HepG2 (cell line): ENCODE measurements around the gene ATP5MK. TPM values are rescaled to one million over a fixed set of nuclear protein-coding genes. Genes with fewer than 3 reads are reported as not detected.

Source experiments
- AHR ChIP-seq: IDR thresholded peaks from 2 replicates; pipeline ENCODE4 v1.6.1; 2018; ENCODE audit warnings: missing genetic modification reagents, missing compliant biosample characterization
- ELF1 ChIP-seq: sonication (generic); formaldehyde crosslinking; IDR thresholded peaks from 2 replicates; pipeline ENCODE4 v1.4.0; 2020; ENCODE audit warnings: missing genetic modification reagents
- HMG20B ChIP-seq: conservative IDR thresholded peaks from 2 replicates; pipeline ENCODE4 v1.6.1; 2016; ENCODE audit warnings: missing genetic modification reagents, missing compliant biosample characterization
- KDM4B ChIP-seq: sonication (generic); formaldehyde crosslinking; IDR thresholded peaks from 2 replicates; pipeline ENCODE4 v1.4.0; 2020; ENCODE audit warnings: missing genetic modification reagents
- MYC ChIP-seq: sonication (generic); formaldehyde crosslinking; IDR thresholded peaks from 2 replicates; pipeline ENCODE4 v1.9.0; 2021; ENCODE audit warnings: missing genetic modification reagents, borderline replicate concordance
- MYNN ChIP-seq: sonication (generic); formaldehyde crosslinking; IDR thresholded peaks from 2 replicates; pipeline ENCODE4 v1.4.0; 2020; ENCODE audit warnings: mild to moderate bottlenecking, low read depth, missing genetic modification reagents
- POGZ ChIP-seq: sonication (generic); formaldehyde crosslinking; IDR thresholded peaks from 2 replicates; pipeline ENCODE4 v1.4.0; 2020; ENCODE audit warnings: mild to moderate bottlenecking, missing genetic modification reagents
- PTBP1 ChIP-seq: fragments of 200-400 bp; formaldehyde crosslinking; IDR thresholded peaks from 2 replicates; pipeline ENCODE4 v1.6.1; 2018; ENCODE audit warnings: low read length, low read depth; ENCODE audit not compliant: poor library complexity, severe bottlenecking
- RFXANK ChIP-seq: IDR thresholded peaks from 2 replicates; pipeline ENCODE4 v1.6.1; 2016
- RXRB ChIP-seq: IDR thresholded peaks from 2 replicates; pipeline ENCODE4 v1.6.1; 2016; ENCODE audit warnings: borderline replicate concordance, missing genetic modification reagents, missing compliant biosample characterization
- SALL2 ChIP-seq: sonication (generic); formaldehyde crosslinking; IDR thresholded peaks from 2 replicates; pipeline ENCODE4 v1.8.1; 2023; ENCODE audit warnings: mild to moderate bottlenecking, missing genetic modification reagents, inconsistent platforms
- ZFP1 ChIP-seq: IDR thresholded peaks from 2 replicates; pipeline ENCODE4 v1.6.1; 2016
- ZFP62 ChIP-seq: sonication (generic); formaldehyde crosslinking; IDR thresholded peaks from 2 replicates; pipeline ENCODE4 v1.4.0; 2020; ENCODE audit warnings: missing genetic modification reagents
- ZNF234 ChIP-seq: sonication (generic); formaldehyde crosslinking; conservative IDR thresholded peaks from 2 replicates; pipeline ENCODE4 v1.5.1; 2020; ENCODE audit warnings: mild to moderate bottlenecking, missing genetic modification reagents
- ZNF24 ChIP-seq: fragments of 450-650 bp; IDR thresholded peaks from 2 replicates; pipeline ENCODE4 v1.6.1; 2017; ENCODE audit warnings: antibody characterized with exemption, mild to moderate bottlenecking
- ZNF337 ChIP-seq: sonication (generic); formaldehyde crosslinking; IDR thresholded peaks from 2 replicates; pipeline ENCODE4 v1.5.1; 2020; ENCODE audit warnings: missing genetic modification reagents, low read depth, mild to moderate bottlenecking, borderline replicate concordance
- ZNF33A ChIP-seq: sonication (generic); formaldehyde crosslinking; IDR thresholded peaks from 2 replicates; pipeline ENCODE4 v1.5.1; 2020; ENCODE audit warnings: missing genetic modification reagents, mild to moderate bottlenecking, moderate library complexity, borderline replicate concordance
- ZNF354B ChIP-seq: sonication (generic); formaldehyde crosslinking; IDR thresholded peaks from 2 replicates; pipeline ENCODE4 v1.8.0; 2022; ENCODE audit warnings: mild to moderate bottlenecking, missing genetic modification reagents
- ZNF543 ChIP-seq: sonication (generic); formaldehyde crosslinking; IDR thresholded peaks from 2 replicates; pipeline ENCODE4 v1.4.0; 2020; ENCODE audit warnings: mild to moderate bottlenecking, missing genetic modification reagents
- ZNF547 ChIP-seq: sonication (generic); formaldehyde crosslinking; IDR thresholded peaks from 2 replicates; pipeline ENCODE4 v1.5.1; 2020; ENCODE audit warnings: mild to moderate bottlenecking, missing genetic modification reagents
- ZNF552 ChIP-seq: sonication (generic); formaldehyde crosslinking; IDR thresholded peaks from 2 replicates; pipeline ENCODE4 v1.9.0; 2022; ENCODE audit warnings: missing genetic modification reagents, mild to moderate bottlenecking, borderline replicate concordance
- ZNF724P ChIP-seq: sonication (generic); formaldehyde crosslinking; IDR thresholded peaks from 2 replicates; pipeline ENCODE4 v1.8.0; 2022; ENCODE audit warnings: missing genetic modification reagents, borderline replicate concordance
- ZNF773 ChIP-seq: sonication (generic); formaldehyde crosslinking; IDR thresholded peaks from 2 replicates; pipeline ENCODE4 v1.4.0; 2020; ENCODE audit warnings: missing genetic modification reagents, borderline replicate concordance
- ZNF780A ChIP-seq: sonication (generic); formaldehyde crosslinking; IDR thresholded peaks from 2 replicates; pipeline ENCODE4 v1.8.0; 2022; ENCODE audit warnings: mild to moderate bottlenecking, missing genetic modification reagents, moderate library complexity
- polyA plus RNA-seq, 8 experiments: library from polyadenylated mRNA; depleted of rRNA in 3 of 8; stranded (reverse) in 7 of 8; unstranded in 1 of 8; fragments of >200 nt; fragmentation: Illumina TruSeq in 4 of 8; extraction: Trizol in 4 of 8; gene quantifications; 2 replicates each; pipeline versions ENCODE4 v1.2.1 to v1.2.3, GENCODE V29; 2011 to 2016; ENCODE audit warnings: low read depth in 4 of 8, missing spikeins in 1 of 8, mixed read lengths in 1 of 8; ENCODE audit not compliant: insufficient read depth in 1 of 8
- total RNA-seq, 5 experiments: library from RNA; depleted of rRNA; stranded (reverse); fragments of >200 nt; fragmentation: Illumina TruSeq; extraction: Trizol; gene quantifications; 2 replicates each; pipeline ENCODE4 v1.2.3, GENCODE V29; 2016; ENCODE audit warnings: low read depth in 1 of 5
- TF ChIP-seq, protein P1 (sequence below): sonication (generic); formaldehyde crosslinking; conservative IDR thresholded peaks from 2 replicates; pipeline ENCODE4 v1.5.0; 2020; ENCODE audit warnings: missing genetic modification reagents
- TF ChIP-seq, protein P2 (sequence below): sonication (generic); formaldehyde crosslinking; IDR thresholded peaks from 2 replicates; pipeline ENCODE4 v1.4.0; 2020; ENCODE audit warnings: missing genetic modification reagents
- TF ChIP-seq, protein P3 (sequence below): IDR thresholded peaks from 2 replicates; pipeline ENCODE4 v1.6.1; 2016; ENCODE audit warnings: mild to moderate bottlenecking
- TF ChIP-seq, protein P4 (sequence below): IDR thresholded peaks from 2 replicates; pipeline ENCODE4 v1.6.1; 2016; ENCODE audit warnings: control low read depth

The ATP5MK gene
- total and polyA plus RNA-seq, 2 of the 13 experiments (the other 11 are each of a cell fraction or from before 2014, with no cell fraction given) = 312 to 517 TPM

DNA sequence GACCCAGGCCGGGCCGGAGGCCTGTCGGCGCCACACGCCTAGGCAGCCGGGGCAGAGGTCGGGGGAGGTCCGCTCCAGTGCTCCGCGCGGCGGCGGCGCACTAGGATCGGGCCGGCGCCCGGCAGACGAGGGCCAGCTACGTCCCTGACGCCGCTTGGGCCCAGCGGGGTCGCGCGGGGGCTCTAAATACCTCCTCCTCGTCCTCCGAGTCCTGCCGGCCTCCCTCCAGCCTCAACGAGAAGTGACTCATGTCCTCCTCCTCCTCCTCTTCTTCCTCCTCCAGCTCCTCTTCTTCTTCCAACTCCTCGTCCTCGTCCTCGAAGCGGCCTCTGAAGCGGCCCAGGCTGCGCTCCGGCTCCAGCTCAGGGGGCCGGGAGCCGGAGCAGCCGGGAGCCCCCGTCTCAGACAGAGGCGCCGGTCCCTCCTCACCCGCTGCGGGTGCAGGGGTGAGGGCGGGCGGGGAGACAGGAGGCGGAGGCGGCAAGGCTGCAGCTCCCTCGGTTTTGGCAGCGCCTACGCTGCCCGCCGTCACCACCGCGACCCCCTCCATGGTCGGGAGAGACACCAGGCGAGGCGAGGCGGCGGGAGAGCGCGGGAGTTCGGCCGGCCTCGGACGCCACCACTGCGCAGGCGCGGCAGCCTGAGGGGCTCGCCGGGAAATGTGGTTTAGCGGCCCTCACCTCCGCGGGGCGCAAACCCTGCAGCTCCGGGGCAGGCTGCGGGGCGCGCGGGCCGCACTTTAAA, 45.6 kb downstream of the ATP5MK start, which contains the start of gene PCGF6 (continued):
- TF ChIP-seq, protein P1, sequence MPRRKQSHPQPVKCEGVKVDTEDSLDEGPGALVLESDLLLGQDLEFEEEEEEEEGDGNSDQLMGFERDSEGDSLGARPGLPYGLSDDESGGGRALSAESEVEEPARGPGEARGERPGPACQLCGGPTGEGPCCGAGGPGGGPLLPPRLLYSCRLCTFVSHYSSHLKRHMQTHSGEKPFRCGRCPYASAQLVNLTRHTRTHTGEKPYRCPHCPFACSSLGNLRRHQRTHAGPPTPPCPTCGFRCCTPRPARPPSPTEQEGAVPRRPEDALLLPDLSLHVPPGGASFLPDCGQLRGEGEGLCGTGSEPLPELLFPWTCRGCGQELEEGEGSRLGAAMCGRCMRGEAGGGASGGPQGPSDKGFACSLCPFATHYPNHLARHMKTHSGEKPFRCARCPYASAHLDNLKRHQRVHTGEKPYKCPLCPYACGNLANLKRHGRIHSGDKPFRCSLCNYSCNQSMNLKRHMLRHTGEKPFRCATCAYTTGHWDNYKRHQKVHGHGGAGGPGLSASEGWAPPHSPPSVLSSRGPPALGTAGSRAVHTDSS = no peak
- TF ChIP-seq AHR (CRISPR knock-in tag) (peak; percentile 61; the same call in 1 of the 2 replicates), ZNF337 (CRISPR knock-in tag) (no peak), ZNF33A (no peak), PTBP1 (no peak), ZNF547 (CRISPR knock-in tag) (peak; percentile 37; the same call in 1 of the 2 replicates), ZFP1 (no peak), ZFP62 (CRISPR knock-in tag) (no peak), RFXANK (no peak), POGZ (CRISPR knock-in tag) (no peak), ELF1 (CRISPR knock-in tag) (no peak), MYNN (CRISPR knock-in tag) (no peak), ZNF773 (no peak), ZNF543 (CRISPR knock-in tag) (peak; percentile 74; the same call in 1 of the 2 replicates), SALL2 (CRISPR knock-in tag) (no peak; the same call in 1 of the 2 replicates), ZNF354B (CRISPR knock-in tag) (no peak), ZNF552 (CRISPR knock-in tag) (no peak), ZNF780A (CRISPR knock-in tag) (no peak), RXRB (CRISPR knock-in tag) (no peak), ZNF234 (CRISPR knock-in tag) (0 out of 2 replicates have a peak, but pooled peaks have one; percentile 32), KDM4B (CRISPR knock-in tag) (no peak), MYC (peak; percentile 63; the same call in 1 of the 2 replicates), ZNF724P (CRISPR knock-in tag) (no peak), ZNF24 (no peak), HMG20B (CRISPR knock-in tag) (no peak)
- TF ChIP-seq, protein P2, sequence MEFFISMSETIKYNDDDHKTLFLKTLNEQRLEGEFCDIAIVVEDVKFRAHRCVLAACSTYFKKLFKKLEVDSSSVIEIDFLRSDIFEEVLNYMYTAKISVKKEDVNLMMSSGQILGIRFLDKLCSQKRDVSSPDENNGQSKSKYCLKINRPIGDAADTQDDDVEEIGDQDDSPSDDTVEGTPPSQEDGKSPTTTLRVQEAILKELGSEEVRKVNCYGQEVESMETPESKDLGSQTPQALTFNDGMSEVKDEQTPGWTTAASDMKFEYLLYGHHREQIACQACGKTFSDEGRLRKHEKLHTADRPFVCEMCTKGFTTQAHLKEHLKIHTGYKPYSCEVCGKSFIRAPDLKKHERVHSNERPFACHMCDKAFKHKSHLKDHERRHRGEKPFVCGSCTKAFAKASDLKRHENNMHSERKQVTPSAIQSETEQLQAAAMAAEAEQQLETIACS (CRISPR knock-in tag) = no peak
- TF ChIP-seq, protein P3, sequence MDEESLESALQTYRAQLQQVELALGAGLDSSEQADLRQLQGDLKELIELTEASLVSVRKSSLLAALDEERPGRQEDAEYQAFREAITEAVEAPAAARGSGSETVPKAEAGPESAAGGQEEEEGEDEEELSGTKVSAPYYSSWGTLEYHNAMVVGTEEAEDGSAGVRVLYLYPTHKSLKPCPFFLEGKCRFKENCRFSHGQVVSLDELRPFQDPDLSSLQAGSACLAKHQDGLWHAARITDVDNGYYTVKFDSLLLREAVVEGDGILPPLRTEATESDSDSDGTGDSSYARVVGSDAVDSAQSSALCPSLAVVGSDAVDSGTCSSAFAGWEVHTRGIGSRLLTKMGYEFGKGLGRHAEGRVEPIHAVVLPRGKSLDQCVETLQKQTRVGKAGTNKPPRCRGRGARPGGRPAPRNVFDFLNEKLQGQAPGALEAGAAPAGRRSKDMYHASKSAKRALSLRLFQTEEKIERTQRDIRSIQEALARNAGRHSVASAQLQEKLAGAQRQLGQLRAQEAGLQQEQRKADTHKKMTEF (CRISPR knock-in tag) = peak; percentile 79; the same call in 1 of the 2 replicates
- TF ChIP-seq, protein P4, sequence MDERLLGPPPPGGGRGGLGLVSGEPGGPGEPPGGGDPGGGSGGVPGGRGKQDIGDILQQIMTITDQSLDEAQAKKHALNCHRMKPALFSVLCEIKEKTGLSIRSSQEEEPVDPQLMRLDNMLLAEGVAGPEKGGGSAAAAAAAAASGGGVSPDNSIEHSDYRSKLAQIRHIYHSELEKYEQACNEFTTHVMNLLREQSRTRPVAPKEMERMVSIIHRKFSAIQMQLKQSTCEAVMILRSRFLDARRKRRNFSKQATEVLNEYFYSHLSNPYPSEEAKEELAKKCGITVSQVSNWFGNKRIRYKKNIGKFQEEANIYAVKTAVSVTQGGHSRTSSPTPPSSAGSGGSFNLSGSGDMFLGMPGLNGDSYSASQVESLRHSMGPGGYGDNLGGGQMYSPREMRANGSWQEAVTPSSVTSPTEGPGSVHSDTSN (CRISPR knock-in tag) = no peak
